ENCODE results near the gene ANKRD10.
"Not testable (repeated sequence)": the region's sequence is repeated elsewhere in the genome, so short reads cannot be mapped to it uniquely, and the experiment has no call there.

Gene ANKRD10

DNA sequence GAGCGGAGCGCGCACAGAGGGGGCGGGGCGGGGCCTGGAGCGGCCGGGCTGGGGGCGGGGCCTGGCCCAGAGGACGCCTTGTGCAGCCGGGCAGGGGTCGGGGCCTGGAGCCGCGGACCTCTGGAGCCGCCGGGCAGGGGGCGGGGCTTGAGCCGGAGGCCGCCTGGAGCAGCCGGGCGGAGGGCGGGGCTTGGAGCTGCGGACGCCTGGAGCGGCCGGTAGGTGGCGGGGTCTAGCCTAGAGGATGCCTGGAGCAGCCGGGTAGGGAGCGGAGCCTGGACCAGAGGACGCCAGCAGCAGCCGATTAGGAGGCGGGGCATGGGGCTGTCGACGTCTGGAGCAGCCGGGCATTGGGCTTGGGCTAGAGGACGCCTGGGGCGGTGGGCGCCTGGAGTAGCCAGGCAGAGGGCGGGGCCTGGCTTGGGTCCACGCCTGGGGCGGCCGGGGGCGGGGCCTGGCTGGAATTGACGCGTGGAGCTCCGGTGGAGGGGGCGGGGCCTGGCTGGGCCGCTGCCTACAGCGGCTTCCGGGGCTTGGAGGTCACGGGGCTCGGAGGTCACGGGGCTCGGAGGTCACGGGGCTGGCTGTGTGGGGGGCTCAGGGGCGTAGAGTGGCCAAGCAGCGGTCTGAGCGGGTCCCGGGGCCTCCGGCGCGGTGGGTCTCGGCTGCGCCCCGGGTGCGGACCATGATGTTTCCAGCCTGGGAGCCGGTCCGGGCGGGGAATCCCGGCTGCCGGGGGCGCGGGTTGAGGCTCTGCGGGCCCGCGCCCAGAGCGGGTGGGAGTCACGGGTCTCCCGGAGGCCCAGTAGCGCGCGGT is at the start of gene ANKRD10:
Gene ANKRD10 (minus strand): TSS at position 13 of the 817 bp plus-strand sequence. CDS start 135 bp downstream, outside the sequence.
- peak; percentile 99 for DNase-seq (ENCODE audit: low spot score)

DNA sequence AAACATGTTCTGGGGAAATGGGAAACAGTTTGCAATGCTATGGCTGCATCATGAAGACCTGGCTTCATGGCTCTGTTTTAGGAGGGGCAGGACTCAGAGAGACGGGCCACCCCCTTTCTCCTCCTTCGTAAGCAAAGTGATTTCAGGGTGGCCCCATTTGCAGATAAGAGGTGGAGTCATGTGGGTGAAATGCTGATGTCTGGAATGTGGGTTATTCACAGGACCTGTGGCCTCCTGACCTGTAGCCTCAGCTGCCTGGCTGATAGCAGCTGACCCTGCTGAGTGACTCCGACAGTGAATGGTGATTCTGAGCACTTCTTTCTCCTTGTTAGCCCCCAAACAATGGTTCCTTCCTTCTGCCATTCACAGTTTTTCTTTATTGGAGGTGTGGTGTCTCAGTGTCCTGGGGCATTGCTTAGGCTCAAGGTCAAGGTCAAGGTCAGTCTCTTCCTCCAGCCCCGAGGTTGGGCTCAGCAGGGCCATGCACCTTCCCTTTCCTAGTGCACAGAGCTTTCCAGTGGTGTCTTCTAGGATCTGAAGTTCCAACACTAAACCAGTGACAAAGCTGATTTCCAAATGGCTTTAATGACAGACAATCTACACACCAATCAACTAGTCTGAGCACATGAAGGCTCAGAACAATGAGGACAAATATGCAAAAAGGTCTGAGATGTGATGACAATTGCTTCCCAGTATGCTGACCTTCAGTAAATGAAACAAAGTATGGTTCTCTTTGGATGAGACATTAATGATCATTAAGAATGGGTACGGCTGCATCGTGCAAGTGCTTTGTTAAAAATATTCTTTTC is 49.6 kb upstream of the ANKRD10 start:
- no peak for DNase-seq (ENCODE audit: low spot score)

DNA sequence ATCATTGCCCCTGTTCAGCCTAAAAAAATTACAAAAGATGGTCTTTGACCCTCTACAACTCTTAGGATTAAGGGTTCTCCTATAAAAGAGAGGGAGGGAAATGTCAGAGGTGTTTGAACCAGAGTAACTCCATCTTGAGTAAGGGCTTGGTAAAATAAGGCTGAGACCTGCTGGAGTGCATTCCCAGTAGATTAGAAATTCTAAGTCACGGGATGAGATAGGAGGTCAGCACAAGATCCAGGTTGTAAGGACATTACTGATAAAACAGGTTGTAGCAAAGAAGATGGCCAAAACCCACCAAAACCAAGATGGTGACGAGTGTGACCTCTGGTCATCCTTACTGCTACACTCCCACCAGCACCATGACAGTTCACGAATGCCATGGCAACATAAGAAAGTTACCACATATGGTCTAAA is 48.7 kb upstream of the ANKRD10 start:
- no peak for DNase-seq (ENCODE audit: low spot score)

DNA sequence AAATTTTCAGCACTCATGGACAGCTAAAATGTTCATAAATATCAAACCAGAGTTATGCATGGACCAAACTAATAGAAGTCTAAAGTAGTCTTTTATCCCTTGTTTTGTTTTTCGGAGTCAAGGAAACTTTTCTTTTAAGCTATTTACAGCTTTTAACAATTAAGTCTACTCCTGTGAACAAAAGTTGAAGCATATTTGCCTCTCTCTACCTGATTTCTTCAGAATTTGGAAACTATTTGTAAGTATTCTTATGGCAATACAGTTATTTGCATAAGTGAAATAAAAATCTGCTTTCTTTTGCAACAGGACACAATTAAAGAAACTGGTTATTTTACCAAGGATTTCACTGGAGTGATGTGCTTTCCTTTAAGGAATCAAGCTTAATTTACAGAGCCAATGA is 47.1 kb upstream of the ANKRD10 start:
- DNase-seq (ENCODE audit: low spot score) = no peak

DNA sequence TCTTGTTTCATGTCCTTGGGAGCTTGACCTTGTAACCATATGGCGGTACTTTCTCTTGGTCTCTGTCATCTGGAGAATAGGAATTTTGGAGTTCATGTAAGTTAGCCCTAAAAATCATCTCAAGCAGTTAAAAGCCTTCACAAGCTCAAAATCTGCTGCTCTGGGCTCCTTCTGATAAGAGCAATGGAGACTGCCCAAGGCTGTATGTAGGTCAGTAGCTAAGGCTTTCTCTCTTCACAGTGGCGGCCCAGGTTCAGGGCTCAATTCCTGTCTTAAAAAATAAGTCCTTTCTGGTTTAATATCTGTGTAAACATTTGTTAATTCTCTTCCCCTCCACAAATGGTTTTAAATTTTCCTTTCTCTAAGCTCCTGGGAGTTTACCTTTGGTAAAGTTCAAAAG is 45.3 kb upstream of the ANKRD10 start:
- DNase-seq (ENCODE audit: low spot score) = no peak

DNA sequence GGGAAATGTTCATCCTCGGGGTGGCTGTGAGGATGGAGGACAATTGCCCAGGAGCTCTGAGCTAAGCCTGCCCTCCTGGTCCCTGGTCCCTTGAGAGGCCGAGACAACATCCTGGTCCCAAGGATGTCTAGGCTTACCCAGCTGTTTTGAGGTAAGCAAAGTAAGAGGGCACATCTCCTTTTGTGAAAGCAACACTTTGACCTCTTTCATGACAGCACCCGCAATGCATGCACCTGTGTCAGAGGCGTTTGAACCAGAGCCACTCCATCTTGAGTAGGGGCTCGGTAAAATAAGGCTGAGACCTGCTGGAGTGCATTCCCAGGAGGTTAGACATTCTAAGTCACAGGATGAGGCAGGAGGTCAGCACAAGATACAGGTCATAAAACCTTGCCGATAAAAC is 43.1 kb upstream of the ANKRD10 start:
- no peak for DNase-seq (ENCODE audit: low spot score)

DNA sequence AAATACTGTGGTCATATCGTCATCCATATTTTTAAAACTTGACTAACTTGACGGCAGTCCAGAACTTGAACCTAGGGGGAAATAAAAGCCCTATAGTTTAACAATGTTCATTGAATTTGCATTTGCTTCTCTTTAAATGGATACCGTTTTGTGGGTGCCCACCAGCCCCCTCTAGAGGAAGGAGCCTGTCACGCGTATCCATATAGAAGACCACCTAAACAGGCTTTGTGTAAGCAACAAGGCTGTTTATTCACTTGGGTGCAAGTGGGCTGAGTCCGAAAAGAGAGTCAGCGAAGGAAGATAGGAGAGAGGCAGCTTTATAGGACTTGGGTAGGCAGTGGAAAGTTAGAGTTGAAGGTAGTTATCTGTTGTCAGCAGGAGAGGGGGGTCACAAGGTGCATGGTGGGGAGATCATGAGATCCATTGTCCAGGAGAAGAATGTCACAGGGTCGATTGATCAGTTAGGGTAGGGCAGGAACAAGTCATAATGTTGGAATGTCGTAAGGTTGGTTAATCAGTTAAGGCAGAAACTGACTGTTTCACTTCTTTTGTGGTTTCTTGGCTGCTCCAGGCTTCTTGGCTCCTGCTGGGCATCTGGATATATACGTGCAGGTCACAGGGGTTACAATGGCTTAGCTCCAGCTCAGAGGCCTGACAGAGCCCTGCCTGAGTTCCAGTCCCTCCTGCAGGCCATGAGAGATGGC is 42.5 kb upstream of the ANKRD10 start:
- DNase-seq (ENCODE audit: low spot score) = no peak

DNA sequence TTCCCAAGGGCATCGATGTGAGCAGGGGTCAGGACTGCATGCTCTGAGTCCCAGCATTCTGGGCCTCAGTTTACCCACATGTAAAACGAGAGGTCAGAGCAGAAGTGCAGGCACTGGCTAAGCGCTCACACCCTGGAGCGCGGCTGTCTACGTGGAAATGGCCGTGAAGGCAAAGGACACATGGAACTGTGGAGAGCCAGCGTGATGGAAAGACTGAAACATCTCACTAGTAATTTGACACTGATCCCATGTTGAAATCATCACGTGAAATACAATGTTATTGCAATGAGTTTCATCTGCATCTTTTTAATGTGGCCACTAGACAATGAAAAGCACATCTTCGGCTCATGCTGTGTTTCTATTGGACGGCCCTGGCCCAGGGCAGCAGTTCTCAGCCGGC is 41.3 kb upstream of the ANKRD10 start:
- DNase-seq (ENCODE audit: low spot score) = not testable (repeated sequence)

DNA sequence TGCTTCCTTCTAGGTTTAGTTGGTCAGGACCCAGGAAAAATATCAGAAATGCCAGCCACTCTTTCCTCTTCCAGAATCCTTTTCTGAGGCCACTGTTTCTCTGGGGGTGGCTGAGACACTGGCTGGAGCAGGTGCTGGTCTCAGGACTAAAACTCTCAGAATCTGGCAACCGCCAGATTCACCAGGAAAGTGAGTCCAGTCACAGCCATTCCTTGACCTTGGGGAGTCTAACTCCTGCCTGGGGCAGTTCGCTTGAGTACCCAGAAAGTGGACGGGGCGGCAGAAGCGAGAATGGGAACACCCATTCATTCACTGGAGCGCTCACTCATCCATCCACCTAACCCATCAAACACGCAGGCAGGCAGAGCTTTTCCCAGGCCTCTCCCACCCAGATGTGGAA is 40.7 kb upstream of the ANKRD10 start:
- DNase-seq (ENCODE audit: low spot score) = not testable (repeated sequence)

DNA sequence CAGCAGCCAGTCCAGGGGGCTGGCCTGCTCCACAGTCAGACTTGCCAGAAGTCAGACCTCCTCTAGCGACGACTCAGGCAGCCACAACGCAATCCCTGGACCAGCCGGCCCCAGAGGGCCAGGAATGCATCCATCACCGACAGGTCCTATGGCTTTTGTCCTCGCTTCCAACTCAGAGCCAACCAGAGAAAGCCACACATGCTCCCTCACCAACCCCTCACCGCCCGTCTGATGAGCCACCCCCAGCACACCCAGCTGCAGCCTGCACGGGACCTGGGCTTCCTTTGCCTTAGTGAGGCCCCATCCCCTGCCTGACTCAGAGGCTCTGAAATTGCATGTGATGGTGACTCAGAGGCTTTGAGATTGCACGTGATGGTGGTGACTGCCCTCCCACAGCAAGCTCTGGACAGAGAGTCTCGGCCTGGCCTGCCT is 40.2 kb upstream of the ANKRD10 start:
- peak; percentile 85 for DNase-seq (ENCODE audit: low spot score)

DNA sequence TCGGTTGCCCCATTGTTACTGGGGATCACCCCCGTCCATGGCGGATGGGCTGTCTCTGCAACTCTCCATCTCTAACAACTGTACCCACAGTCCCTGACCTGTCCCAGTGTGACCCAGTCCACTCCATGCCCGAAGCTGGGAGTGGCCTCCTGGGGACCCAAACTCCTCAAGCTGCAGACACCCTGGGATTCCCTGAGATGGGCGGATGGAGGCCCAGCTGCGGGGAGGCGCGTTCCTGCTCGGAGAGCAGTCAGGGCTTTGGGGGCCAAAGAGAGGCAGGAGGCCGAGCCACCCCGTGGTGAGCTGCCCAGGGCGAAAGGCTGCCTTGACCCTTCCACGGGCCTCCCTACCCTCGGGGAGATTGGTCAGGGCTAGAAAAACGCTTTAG is 39.7 kb upstream of the ANKRD10 start:
- not testable (repeated sequence) for DNase-seq (ENCODE audit: low spot score)

DNA sequence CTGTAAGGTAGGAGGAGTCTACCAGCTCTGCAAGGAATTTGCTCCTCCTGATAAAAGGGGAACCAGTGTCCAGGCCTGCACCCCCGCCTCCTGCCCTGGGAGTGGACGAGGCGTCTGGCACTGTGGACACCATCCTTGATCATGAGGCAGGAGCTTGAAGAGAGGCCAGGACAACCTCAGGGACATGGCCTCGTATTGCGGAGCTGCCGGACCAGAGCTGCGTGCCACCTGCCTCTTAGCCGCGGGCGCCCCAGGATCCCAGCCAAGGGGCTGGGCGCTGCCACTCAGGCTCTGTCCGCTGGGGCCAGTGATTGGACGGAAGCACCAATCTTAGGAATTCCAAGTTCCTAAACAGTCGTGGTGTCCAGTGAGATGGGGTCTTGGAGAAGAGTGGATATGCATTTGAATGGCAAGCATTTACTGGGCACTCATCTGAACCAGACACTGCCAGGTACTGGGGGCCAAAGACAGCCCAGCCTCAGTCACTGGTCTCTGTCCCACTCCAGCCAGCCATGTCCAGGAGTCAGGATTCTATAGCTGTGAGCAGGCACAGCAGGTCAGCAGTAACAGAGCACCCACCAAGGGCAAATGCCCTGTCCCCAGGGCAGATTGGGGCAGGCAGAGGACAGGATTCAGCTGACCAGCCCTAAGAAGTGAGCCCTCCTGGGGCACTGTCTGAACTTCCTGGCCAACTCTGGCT is 39.1 kb upstream of the ANKRD10 start:
- no peak for DNase-seq (ENCODE audit: low spot score)

DNA sequence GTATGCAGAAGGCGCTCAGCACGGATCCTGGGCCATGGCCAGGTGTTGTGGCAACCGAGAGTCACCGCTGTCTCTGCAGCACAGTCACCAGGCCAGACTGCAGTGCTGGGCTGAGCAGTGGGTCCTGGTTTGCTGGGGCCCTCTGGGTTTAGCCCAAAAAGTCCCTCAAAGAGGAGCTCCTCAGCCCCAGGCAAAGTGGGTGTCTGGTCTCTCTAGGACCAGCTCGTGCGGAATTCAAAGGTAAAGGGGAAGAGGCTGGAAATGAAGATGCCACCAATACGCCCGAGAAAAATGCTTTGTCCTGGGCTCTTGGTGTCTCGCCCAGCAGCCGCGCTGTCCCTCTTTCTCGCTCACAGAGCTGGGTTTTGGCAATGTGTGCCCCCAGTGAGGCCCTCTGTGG is 38.5 kb upstream of the ANKRD10 start:
- no peak for DNase-seq (ENCODE audit: low spot score)

DNA sequence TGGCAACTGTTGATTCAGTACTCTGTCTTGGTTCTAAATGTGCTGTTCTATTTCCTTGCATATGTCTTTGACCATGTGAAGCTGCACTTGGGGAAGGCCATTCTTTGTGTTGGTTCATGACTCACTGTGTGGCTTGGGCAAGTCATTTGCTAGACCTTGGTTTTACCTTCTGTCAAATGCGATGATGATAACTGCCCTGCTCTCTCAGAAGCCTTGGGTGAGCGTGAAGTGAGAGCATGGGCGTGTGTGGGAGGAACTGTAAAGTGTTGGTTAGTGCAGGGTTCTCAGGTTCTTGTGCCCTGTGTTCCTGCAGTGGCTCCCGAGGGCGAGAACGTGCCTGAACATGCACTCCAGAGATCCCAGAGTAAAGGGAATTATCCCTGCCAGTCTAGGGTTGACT is 37.3 kb upstream of the ANKRD10 start:
- not testable (repeated sequence) for DNase-seq (ENCODE audit: low spot score)

DNA sequence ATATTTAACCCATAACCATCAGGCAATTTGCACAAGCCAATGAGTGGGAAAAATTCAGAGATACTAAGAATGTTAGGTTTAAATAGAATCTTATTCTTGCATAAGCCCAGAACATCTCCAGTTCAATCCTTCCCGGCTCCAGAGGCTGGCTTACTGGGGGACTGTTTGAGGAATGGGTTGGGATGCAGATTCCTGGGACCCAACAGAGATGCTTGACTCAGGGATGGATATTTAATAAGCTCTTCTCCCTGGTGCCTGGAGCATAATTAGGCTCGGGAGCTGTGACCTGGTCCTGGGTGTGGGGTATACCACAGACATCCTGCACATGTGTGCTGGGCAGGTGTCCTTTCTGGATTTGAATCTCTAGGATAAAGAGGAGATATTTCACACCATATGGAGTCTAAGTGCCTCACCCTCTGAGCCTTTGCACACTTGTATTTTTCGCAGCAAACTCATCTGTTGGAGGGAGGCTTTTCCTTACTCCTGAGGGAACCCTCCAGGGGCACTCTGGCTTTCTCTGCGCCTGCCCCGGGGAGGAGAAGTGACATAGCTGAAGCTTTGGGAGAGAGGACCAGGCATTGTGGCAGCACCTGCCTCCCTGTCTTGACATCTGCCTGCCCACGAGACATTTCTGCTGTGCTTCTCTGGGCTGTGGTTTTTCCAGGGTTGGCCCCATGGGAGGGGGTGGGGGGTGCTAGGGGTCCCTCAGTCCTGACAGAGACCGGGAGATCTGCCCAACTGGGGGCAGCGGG is 36.1 kb upstream of the ANKRD10 start:
- no peak for DNase-seq (ENCODE audit: low spot score)

DNA sequence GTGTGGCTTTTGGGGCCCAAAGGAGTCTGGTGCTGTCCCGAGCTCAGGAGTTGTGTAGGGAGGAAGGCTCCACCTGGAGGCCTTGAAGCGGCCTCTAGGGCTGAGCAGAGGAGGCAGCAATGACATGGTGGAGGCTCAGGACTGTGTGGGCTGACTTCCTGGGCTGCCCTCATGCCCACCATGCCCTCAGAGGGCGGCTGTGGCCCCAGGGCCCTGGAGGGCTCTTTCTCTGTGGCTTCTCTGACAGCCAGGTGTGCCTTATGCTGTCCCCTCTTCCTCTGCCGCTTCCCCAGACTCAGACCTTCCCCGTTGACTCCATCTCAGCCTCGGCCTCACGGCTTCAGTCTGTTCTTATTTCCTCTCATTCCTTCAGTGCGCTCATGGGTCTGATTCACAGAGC is 35.5 kb upstream of the ANKRD10 start:
- no peak for DNase-seq (ENCODE audit: low spot score)

DNA sequence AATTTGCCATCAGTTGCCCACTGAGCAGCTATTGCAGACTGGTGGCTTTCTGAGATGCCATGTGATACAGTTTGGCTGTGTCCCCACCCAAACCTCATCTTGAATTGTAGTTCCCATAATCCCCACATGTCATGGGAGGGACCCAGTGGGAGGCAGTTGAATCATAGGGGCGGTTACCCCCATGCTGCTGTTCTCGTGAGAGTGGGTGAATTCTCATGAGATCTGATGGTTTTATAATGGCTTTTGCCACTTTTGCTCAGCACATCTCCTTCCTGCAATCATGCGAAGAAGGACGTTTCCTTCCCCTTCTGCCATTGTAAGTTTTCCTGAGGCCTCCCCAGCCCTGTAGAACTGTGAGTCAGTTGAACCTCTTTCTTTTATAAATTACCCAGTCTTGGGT is 34.8 kb upstream of the ANKRD10 start:
- DNase-seq (ENCODE audit: low spot score) = no peak

DNA sequence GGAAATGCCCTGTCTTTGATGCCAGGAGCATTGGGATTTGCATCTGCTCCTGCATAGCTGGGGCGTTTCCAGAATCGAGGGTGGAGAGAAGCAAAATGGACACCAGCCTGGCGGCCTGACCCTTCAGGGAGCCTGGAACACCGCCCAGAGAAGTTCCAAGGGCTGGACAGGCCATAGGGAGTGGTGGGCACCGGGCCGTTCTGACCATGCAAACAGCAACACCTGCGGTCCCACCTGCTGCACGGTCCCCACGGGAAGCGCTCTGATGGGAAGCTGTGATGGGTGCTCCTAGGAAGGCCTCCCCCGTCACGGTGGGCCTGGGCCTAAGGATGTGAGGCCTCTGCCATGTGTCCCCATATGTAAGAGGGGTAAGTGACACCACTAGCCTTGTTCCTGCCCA is 34.2 kb upstream of the ANKRD10 start:
- no peak for DNase-seq (ENCODE audit: low spot score)

DNA sequence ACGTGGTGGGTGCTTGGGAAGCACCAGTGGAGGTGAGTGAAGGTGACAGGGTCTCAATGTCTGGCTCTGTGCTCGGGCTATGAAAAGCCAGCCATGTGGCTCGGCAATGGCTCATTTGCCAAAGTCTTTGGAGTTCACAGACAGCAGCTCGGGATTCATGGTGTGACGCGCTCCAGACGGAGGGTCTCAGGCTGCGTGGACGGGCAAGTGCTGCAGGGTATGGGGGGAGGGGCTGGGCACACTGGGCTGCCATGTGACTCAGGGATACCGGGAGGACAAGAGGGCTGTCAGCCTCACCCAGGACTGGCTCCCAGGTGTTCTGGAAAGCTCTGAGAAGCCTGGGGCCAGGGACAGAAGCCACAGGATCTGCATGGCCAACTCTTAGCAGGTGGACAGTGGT is 32.5 kb upstream of the ANKRD10 start:
- not testable (repeated sequence) for DNase-seq (ENCODE audit: low spot score)

DNA sequence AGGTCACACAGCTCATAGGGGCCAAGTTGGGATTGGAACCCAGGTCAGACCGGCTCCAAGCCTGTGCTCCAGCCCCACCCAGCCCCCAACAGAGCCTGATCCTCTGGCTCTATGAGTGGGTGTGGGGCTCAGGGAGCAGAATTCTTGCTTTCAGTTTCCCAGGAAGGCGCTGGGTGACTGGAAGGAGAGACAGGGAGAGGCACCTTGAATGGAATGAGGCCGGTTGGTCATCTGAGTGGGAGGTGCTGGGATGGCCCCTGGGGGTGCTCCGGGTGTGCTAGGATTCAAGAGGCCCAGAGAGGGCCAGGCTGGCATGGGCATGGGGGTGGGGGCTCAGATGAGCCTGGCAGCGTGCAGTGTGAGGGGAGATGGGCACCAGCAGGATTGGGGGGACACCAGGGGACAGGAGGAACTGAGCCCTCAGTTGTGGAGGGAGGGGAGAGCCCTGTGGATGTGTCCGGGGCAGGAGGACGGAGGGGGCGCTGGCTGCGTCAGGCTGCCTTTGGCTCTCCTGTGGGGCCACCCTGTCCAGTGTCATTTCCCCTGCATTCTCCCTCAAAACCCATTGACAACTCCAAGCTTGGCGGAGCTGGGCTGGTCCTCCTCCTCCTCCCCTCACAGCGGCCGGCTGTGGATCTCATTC is 31.2 kb upstream of the ANKRD10 start:
- no peak for DNase-seq (ENCODE audit: low spot score)

Data from AG08396 (cell line).